ENCODE data around the gene FA2H.
"Not testable (repeated sequence)": the region's sequence is repeated elsewhere in the genome, so short reads cannot be mapped to it uniquely, and the experiment has no call there.

The FA2H gene

DNA sequence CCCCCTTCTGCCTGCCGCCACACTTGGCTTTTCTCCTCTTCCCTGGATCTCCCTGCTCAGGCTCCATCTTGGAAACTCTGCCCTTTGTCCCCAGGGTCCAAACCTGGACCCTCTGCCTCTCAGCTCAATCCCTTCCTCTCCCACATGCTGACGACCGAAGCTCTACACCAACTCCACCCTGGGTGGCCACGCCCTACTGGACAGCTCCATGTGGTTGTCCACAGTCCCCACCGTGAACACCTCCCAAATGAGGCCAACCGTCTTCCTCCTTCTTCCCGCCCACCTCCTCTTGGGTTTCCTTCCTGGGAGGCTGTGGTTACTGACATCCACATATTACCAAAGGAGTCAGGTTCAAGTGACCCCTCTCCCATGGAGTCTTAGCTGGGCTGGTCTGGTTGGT, 51.4 kb downstream of the FA2H start:
- Histone ChIP-seq H3K9me3 (ENCODE audit: control insufficient read depth, low read length) (no peaks in the 10 kb centered on the region), H3K27ac (ENCODE audit: low read depth, low read length, severe bottlenecking) (no peak overlapping the region), H3K36me3 (ENCODE audit: control insufficient read depth, insufficient read depth, low read length) (no peaks in the 10 kb centered on the region), H3K4me1 (ENCODE audit: control insufficient read depth, insufficient read depth, low read length, poor library complexity, severe bottlenecking) (peaks cover 8% of the 10 kb centered on the region), H3K4me3 (ENCODE audit: extremely low read depth, insufficient read depth, low read length, poor library complexity, severe bottlenecking) (no peak overlapping the region)
- WGBS, 2 experiments (ENCODE audit: insufficient coverage in 2 of 2): 91 to 95% methylated on average over 3 to 7 of the region's 7 CpGs

DNA sequence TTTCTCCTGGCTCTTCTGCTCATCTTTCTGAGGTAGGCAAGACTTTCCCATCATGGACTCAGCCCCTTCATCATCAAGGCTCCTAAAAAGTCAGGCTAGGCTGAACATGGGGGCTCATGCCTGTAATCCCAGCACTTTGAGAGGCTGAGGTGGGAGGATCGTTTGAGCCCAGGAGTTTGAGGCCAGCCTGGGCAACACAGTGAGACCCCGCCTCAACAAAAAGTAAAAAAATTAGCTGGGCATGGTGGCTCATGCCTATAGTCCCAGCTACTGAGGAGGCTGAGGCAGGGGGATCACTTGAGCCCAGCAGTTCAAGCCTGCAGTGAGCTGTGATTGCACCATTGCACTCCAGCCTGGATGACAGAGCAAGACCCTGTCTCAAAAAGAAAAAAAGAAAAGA, 52.5 kb downstream of the FA2H start:
- not testable (repeated sequence) for H3K36me3 ChIP-seq (ENCODE audit: control insufficient read depth, insufficient read depth, low read length); H3K4me1 ChIP-seq (ENCODE audit: control insufficient read depth, insufficient read depth, low read length, poor library complexity, severe bottlenecking); H3K27ac ChIP-seq (ENCODE audit: low read depth, low read length, severe bottlenecking); H3K9me3 ChIP-seq (ENCODE audit: control insufficient read depth, low read length); H3K4me3 ChIP-seq (ENCODE audit: extremely low read depth, insufficient read depth, low read length, poor library complexity, severe bottlenecking)
- WGBS, 2 experiments (ENCODE audit: insufficient coverage in 2 of 2): 86 to 90% methylated on average over 2 of the region's 2 CpGs

DNA sequence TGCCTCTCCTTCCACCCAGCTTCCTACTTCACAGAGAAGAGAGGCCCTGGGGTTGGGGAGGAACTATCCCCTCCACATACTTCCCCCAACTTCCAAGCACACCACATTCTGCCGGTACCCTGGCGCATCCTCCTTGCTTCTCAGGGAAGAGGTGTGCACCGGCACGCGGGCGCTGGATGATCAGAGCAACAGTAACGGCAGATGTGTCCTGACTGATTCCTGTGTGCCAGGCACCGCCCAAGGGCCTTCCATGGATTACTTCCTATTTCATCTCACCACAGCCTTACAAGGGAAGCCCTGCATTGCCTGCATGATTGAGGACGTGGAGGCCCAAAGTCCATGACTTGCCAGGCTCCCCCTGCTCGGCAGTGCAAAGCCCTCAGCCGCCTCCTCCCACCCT, 52.9 kb downstream of the FA2H start:
- no peak overlapping the region for H3K4me3 ChIP-seq (ENCODE audit: extremely low read depth, insufficient read depth, low read length, poor library complexity, severe bottlenecking)
- H3K27ac ChIP-seq (ENCODE audit: low read depth, low read length, severe bottlenecking): no peak overlapping the region
- H3K4me1 ChIP-seq (ENCODE audit: control insufficient read depth, insufficient read depth, low read length, poor library complexity, severe bottlenecking): peaks cover 8% of the 10 kb centered on the region
- WGBS, 2 experiments (ENCODE audit: insufficient coverage in 2 of 2): 94 to 96% methylated on average over 8 to 11 of the region's 11 CpGs
- no peaks in the 10 kb centered on the region for H3K9me3 ChIP-seq (ENCODE audit: control insufficient read depth, low read length)
- no peaks in the 10 kb centered on the region for H3K36me3 ChIP-seq (ENCODE audit: control insufficient read depth, insufficient read depth, low read length)

DNA sequence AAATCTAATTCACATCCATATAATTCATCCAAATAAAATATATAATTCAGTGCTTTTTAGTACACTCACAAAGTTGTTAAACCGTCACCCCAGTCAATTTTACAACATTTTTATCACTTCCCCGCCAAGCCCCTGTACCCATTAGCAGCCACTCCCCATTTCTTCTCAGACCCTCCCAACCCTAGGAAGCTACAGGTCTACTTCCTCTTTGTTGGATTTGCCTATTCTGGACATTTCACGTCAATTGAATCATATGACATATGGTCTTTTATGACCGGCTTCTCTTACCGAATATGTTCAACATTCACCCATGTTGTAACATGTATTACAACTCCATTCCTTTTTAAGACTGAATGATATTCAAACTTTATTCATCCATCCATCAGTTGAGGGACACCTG, 54.0 kb downstream of the FA2H start:
- WGBS, 2 experiments (ENCODE audit: insufficient coverage in 2 of 2): 77 to 97% methylated on average over 4 to 5 of the region's 5 CpGs
- Histone ChIP-seq H3K9me3 (ENCODE audit: control insufficient read depth, low read length) (no peaks in the 10 kb centered on the region), H3K4me3 (ENCODE audit: extremely low read depth, insufficient read depth, low read length, poor library complexity, severe bottlenecking) (no peak overlapping the region), H3K36me3 (ENCODE audit: control insufficient read depth, insufficient read depth, low read length) (no peaks in the 10 kb centered on the region), H3K4me1 (ENCODE audit: control insufficient read depth, insufficient read depth, low read length, poor library complexity, severe bottlenecking) (peaks cover 8% of the 10 kb centered on the region), H3K27ac (ENCODE audit: low read depth, low read length, severe bottlenecking) (no peak overlapping the region)

DNA sequence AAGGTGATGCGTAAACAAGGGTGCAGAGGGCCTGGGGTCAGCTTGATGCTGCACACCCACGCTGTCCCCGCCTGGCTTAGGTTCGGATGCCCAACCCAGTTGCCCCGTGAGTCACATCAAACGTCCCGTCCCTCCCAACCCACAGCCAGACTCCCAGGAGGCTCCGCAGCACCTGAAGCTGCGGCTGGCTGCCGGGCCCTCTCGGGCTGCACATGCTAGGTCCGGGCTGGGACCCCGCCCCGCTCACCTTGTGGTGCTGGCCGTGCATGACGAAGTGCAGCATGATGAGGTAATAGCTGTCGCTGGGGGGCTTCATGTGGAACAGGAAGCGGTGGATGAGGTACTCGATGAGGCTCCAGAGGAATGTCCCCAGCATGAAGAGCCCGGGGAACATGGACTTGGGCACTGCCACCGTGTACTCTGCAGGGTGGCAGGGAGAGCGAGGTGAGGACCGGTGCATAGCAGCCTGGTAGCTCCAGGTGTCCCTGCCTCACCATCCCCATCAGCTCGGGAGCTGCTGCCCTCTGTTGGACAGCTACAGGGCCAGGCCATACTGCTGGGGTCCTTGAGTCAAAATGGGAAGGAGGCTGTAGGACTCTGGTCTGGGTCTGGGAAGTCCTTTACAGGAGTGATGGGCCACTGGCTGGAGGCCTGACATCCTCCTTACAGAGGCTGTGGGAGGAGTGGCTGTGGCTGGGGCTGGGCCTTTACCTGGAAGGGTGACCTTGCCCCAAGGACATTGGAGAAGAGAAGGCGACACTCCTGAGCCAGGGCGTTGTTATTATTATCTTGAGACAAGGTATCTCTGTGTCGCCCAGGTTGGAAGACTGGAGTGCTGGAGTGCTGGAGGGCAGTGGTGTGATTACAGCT, 55.6 kb downstream of the FA2H start:
- no peaks in the 10 kb centered on the region for H3K9me3 ChIP-seq (ENCODE audit: control insufficient read depth, low read length)
- no peaks in the 10 kb centered on the region for H3K36me3 ChIP-seq (ENCODE audit: control insufficient read depth, insufficient read depth, low read length)
- no peak overlapping the region for H3K27ac ChIP-seq (ENCODE audit: low read depth, low read length, severe bottlenecking)
- no peaks in the 10 kb centered on the region for H3K4me1 ChIP-seq (ENCODE audit: control insufficient read depth, insufficient read depth, low read length, poor library complexity, severe bottlenecking)
- 93 to 94% methylated on average over 23 to 24 of the region's 27 CpGs for WGBS, 2 experiments (ENCODE audit: insufficient coverage in 2 of 2)
- no peak overlapping the region for H3K4me3 ChIP-seq (ENCODE audit: extremely low read depth, insufficient read depth, low read length, poor library complexity, severe bottlenecking)

DNA sequence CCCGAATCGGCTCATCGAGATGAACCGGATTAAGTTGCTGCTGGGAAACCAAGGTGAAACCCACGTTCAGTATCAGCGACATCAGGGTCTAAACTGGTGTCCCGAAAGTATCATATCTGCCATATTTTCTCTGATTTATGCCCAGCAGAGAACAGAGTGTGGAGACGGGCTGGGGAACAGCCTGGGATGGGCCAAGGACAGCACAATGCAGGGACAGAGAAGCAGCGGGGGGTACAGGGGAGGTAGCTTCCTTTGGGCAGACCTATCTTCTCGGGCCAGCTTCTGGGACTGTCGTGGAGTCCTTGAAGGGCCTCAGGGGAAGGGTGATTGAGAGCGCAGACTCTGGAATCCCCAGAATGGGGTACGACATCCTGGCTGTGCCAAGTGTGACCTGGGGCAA, 56.5 kb downstream of the FA2H start:
- Histone ChIP-seq H3K27ac (ENCODE audit: low read depth, low read length, severe bottlenecking) (no peak overlapping the region), H3K4me1 (ENCODE audit: control insufficient read depth, insufficient read depth, low read length, poor library complexity, severe bottlenecking) (no peaks in the 10 kb centered on the region), H3K9me3 (ENCODE audit: control insufficient read depth, low read length) (no peaks in the 10 kb centered on the region), H3K36me3 (ENCODE audit: control insufficient read depth, insufficient read depth, low read length) (no peaks in the 10 kb centered on the region), H3K4me3 (ENCODE audit: extremely low read depth, insufficient read depth, low read length, poor library complexity, severe bottlenecking) (no peak overlapping the region)
- 93 to 97% methylated on average over 13 of the region's 13 CpGs for WGBS, 2 experiments (ENCODE audit: insufficient coverage in 2 of 2)

DNA sequence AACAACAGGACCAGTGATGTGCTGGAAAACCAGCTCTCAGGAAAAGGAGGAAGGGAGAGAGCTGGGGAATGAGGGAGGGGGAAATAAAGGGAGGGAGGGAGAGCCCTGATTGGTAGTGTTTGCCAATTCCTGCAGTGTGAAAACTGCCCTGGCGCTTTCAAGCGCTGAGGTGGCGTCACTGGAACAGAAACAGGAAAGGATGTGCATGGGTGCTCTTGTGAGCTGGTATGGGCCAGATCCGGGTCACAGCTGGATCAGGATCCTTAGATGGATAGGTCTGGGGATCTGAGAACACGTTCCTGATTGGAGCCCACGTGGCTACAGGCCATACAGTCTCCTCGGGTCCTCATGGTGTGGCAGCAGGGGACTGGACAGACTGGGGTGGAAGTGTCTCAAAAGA, 57.3 kb downstream of the FA2H start:
- Histone ChIP-seq H3K36me3 (ENCODE audit: control insufficient read depth, insufficient read depth, low read length) (no peaks in the 10 kb centered on the region), H3K4me1 (ENCODE audit: control insufficient read depth, insufficient read depth, low read length, poor library complexity, severe bottlenecking) (no peaks in the 10 kb centered on the region), H3K4me3 (ENCODE audit: extremely low read depth, insufficient read depth, low read length, poor library complexity, severe bottlenecking) (no peak overlapping the region), H3K27ac (ENCODE audit: low read depth, low read length, severe bottlenecking) (no peak overlapping the region), H3K9me3 (ENCODE audit: control insufficient read depth, low read length) (no peaks in the 10 kb centered on the region)
- 84 to 87% methylated on average over 6 to 7 of the region's 7 CpGs for WGBS, 2 experiments (ENCODE audit: insufficient coverage in 2 of 2)

DNA sequence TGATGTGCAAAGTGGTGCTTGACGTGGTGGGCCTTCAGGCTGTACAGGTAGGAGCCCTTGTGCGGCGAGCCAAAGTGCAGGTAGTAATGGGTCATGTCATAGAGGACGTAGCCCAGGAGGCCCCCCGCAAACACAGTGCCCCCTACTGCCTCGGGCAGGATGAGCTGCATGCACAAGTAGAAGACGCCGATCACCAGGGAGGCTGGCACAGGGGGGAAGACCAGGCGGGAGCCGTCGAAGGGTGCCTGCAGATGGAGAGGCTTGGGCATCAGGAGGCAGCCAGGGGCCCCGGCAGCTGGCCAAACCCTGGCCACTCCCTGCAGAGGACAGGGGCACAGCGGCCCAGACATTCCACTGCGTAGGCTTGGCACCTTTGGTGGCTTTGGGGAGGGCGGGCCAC, 58.3 kb downstream of the FA2H start:
- no peak overlapping the region for H3K4me3 ChIP-seq (ENCODE audit: extremely low read depth, insufficient read depth, low read length, poor library complexity, severe bottlenecking)
- H3K27ac ChIP-seq (ENCODE audit: low read depth, low read length, severe bottlenecking): no peak overlapping the region
- no peaks in the 10 kb centered on the region for H3K9me3 ChIP-seq (ENCODE audit: control insufficient read depth, low read length)
- H3K4me1 ChIP-seq (ENCODE audit: control insufficient read depth, insufficient read depth, low read length, poor library complexity, severe bottlenecking): no peaks in the 10 kb centered on the region
- WGBS, 2 experiments (ENCODE audit: insufficient coverage in 2 of 2): 81 to 83% methylated on average over 10 to 15 of the region's 15 CpGs
- no peaks in the 10 kb centered on the region for H3K36me3 ChIP-seq (ENCODE audit: control insufficient read depth, insufficient read depth, low read length)

DNA sequence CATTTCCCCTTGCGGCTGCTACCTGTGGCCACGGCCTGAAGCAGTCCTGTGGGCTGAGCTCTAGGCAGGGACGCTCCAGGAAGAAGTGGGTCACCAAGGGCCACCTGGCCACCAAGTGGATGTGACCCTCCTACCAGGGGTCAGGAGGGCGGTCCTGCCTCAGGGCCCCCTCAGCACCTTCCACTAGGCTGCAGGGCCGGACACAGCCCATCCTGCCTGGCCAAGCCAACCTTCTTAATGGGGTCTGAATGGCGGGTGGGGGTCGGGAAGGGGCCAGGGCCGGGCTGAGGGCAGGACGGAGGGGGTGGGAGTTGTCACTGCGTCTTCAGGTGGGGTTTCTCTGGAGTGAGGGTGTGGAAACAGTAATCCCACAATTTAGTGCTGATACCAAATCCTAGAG, 60.7 kb downstream of the FA2H start:
- H3K4me1 ChIP-seq (ENCODE audit: control insufficient read depth, insufficient read depth, low read length, poor library complexity, severe bottlenecking): no peaks in the 10 kb centered on the region
- no peaks in the 10 kb centered on the region for H3K9me3 ChIP-seq (ENCODE audit: control insufficient read depth, low read length)
- 93 to 98% methylated on average over 3 to 4 of the region's 10 CpGs for WGBS, 2 experiments (ENCODE audit: insufficient coverage in 2 of 2)
- H3K4me3 ChIP-seq (ENCODE audit: extremely low read depth, insufficient read depth, low read length, poor library complexity, severe bottlenecking): no peak overlapping the region
- no peak overlapping the region for H3K27ac ChIP-seq (ENCODE audit: low read depth, low read length, severe bottlenecking)
- H3K36me3 ChIP-seq (ENCODE audit: control insufficient read depth, insufficient read depth, low read length): no peaks in the 10 kb centered on the region

DNA sequence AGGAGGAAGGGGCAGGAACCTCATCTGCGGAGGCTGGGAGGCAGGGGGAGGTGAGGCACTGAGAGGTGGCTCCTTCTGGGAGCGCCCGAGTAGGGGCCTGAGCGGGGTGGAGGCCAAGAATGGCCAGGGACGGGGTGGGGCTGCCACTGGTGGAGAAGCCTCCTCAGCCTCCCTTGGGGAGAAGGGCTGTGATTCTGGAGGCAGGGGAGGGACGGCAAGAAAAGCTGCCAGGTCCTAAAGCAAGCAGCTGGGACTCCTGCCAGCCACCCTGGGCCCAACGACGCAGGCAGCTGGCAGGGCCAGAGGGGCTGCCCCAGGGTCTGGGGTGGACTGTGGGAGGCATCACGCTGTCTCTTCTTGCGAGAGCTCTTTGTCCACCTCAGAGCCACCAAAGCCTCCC, 61.3 kb downstream of the FA2H start:
- 87 to 96% methylated on average over 6 to 7 of the region's 10 CpGs for WGBS, 2 experiments (ENCODE audit: insufficient coverage in 2 of 2)
- H3K36me3 ChIP-seq (ENCODE audit: control insufficient read depth, insufficient read depth, low read length): no peaks in the 10 kb centered on the region
- no peak overlapping the region for H3K27ac ChIP-seq (ENCODE audit: low read depth, low read length, severe bottlenecking)
- no peaks in the 10 kb centered on the region for H3K4me1 ChIP-seq (ENCODE audit: control insufficient read depth, insufficient read depth, low read length, poor library complexity, severe bottlenecking)
- H3K9me3 ChIP-seq (ENCODE audit: control insufficient read depth, low read length): no peaks in the 10 kb centered on the region
- no peak overlapping the region for H3K4me3 ChIP-seq (ENCODE audit: extremely low read depth, insufficient read depth, low read length, poor library complexity, severe bottlenecking)

DNA sequence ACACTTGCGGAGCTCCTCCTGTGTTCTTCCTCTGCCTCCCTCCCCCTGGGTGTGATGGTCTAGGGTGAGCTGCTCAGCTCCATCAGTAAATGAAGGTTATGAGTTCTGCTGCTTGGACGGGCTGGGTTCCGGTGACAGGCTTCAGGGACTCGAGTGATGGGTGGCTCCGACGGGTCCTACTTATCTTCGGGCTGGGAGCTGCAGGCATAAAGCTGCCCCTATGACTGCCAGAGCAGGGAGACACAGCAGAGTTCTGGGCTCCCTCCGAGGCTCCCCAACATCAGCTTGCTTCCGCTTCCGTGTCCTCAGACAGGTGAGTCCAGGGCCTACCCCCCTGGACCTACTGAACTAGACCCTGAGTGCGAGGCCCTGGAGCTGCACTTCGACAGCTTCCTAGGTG, 62.7 kb downstream of the FA2H start:
- WGBS, 2 experiments (ENCODE audit: insufficient coverage in 2 of 2): 91% methylated on average over 9 to 11 of the region's 12 CpGs
- Histone ChIP-seq H3K36me3 (ENCODE audit: control insufficient read depth, insufficient read depth, low read length) (no peaks in the 10 kb centered on the region), H3K4me1 (ENCODE audit: control insufficient read depth, insufficient read depth, low read length, poor library complexity, severe bottlenecking) (no peaks in the 10 kb centered on the region)

More for the DNA sequence above, 62.7 kb downstream of the FA2H start:
- Histone ChIP-seq H3K4me3 (ENCODE audit: extremely low read depth, insufficient read depth, low read length, poor library complexity, severe bottlenecking) (no peak overlapping the region), H3K9me3 (ENCODE audit: control insufficient read depth, low read length) (no peaks in the 10 kb centered on the region), H3K27ac (ENCODE audit: low read depth, low read length, severe bottlenecking) (no peak overlapping the region)

Measured in mesodermal cell (in vitro differentiated cells).